Gastroesophageal sphincter (tissue), 3 donors: Measurements from ENCODE around the gene CCDC124.

Experiments
- CTCF ChIP-seq, 4 experiments: fragments of 200-600 bp in 2 of 4; fragments of 450-650 bp in 2 of 4; sonication (generic) in 1 of 4; IDR thresholded peaks; one replicate each; pipeline ENCODE4 v1.5.1; 2017 to 2019; ENCODE audit warnings: antibody characterized with exemption in 4 of 4, mild to moderate bottlenecking in 2 of 4, moderate library complexity in 2 of 4
- EP300 ChIP-seq: sonication (generic); formaldehyde crosslinking; IDR thresholded peaks from one replicate; pipeline ENCODE4 v1.6.1; 2017; ENCODE audit warnings: antibody characterized with exemption, mild to moderate bottlenecking
- POLR2AphosphoS5 ChIP-seq: sonication (generic); formaldehyde crosslinking; IDR thresholded peaks from one replicate; pipeline ENCODE4 v1.6.1; 2017; ENCODE audit warnings: antibody characterized with exemption

GRCh38 chr19:17985037-17985818 lies 52.4 kb downstream of the CCDC124 start:
- no peak for TF ChIP-seq POLR2AphosphoS5
- TF ChIP-seq CTCF (IDR thresholded peaks at IDR 0.05) = no peak
- no peak for TF ChIP-seq EP300
